HG03520 (cell line): Measurements from ENCODE around the gene CCDC71.

Source experiments
- ATAC-seq: cut with Tn5 transposase; IDR thresholded peaks from one replicate; pipeline ENCODE4 v1.9.1; 2021; ENCODE audit warnings: mild to moderate bottlenecking, moderate library complexity; ENCODE audit not compliant: unreplicated experiment

CCDC71 gene

GRCh38 chr3:49132073-49132436 is 34.1 kb downstream of the CCDC71 start:
- no peak for ATAC-seq

DNA sequence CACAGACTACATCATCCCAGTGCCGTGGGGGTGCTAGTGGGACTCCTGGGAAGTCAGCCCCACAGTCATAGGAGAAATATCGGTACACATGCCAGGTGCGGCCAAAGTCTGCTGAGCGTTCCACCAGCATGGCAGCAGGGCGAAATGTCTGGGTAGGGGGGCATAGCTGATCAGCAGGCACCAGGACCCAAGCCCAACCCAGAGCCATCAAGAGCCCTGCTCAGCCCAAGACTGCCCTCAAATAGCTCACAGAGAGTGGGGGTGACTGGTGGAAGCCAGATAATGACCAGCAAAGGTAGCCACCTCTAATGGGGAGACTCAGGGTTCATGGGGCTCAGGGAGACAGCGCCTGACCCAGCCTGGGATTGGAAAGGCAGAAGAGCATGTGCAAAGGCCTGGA is 34.6 kb downstream of the CCDC71 start:
- ATAC-seq: no peak

DNA sequence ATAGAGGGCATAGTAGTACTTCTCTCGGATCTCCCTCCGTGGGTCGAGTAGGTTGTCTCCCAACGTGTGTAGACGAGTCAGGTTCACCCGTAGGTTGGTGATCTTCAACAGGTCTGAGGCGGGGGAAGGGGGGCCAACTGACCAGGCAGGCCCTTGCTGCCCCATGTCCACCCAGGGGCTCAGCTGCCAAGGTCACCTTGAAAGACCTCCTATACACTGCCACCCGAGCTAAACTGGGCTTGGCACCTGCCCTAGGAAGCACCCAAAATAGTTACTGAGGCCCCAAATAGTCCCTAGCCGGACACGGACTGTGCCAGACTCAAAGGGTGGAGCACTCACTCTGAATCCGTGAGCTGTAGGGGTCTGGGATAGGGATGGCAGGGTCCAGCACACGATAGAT is 35.1 kb downstream of the CCDC71 start:
- ATAC-seq: no peak

- ATAC-seq: no peak
Observed at GRCh38 chr3:49124991-49125670, 41.0 kb downstream of the CCDC71 start.

- ATAC-seq: no peak
Observed at GRCh38 chr3:49124203-49124602, 41.9 kb downstream of the CCDC71 start.

DNA sequence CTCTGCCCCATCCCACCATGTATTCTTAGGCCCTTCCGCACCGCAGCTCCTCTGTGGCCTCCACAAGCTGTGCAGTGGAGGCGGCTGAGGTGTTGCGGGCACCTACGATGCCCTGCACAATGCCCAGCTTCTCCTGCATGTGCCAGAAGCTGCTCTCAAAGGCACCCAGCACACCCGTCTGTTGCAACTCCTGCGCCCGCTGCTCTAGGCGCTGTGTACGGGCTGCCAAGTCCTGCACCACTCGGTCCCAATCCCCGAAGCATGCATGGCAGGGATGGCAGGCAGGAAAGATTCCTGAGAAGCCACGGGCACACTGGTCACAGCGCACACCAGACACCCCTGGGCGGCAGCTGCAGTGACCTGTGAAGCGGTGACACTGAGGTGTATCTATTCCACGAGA is 42.4 kb downstream of the CCDC71 start:
- no peak for ATAC-seq

DNA sequence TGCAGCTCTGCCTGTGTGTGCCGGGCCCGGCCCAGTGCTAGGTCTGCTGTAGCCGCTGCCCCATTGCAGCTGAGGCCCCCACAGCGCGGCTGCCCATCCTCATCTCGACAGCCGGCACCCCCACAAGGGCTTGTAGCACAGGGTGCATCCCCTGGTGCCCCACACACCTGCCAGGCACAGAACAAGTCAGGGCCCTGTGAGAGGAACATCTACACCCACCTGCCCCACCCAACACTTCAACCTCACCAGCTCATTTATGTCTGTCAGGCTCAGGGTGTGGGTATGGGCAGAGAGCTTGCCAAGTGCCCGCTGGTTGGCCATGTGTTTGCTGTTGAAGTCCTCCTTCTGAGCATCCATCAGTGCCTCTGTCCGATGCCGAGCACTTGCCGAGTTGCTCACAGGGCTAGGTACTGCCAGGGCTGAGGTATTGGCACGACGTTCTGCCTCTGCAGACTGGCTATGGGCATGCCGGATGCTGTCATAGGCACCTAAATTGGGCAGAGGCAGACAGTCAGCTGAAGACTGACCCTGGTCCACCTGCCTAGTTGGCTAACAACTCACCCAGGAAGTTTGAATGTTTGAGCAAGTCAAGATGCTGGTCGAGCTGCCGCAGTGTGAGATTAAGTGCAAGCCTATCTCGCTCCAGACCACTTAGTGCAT is 43.1 kb downstream of the CCDC71 start:
- no peak for ATAC-seq

GRCh38 chr3:49122451-49122850 is 43.7 kb downstream of the CCDC71 start:
- ATAC-seq: no peak

DNA sequence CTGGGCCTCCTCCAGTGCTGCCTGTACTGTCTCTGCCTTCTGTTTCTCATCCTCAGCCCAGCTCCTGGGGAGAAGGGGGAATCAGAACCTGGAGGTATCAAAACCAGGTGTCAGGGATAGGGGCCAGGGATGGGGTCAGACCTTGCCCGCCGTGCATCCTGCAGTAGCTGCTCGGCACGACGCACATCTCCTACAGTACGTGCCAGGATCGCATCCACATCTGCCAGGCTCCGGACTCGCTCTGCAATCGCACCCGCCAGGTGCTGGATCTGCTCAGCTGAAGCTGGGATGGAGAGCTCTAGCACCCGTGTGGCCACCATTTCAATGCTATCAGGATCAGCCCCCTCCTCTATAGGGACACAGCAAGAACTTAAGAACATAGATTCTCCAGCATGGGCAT is 44.1 kb downstream of the CCDC71 start:
- no peak for ATAC-seq

DNA sequence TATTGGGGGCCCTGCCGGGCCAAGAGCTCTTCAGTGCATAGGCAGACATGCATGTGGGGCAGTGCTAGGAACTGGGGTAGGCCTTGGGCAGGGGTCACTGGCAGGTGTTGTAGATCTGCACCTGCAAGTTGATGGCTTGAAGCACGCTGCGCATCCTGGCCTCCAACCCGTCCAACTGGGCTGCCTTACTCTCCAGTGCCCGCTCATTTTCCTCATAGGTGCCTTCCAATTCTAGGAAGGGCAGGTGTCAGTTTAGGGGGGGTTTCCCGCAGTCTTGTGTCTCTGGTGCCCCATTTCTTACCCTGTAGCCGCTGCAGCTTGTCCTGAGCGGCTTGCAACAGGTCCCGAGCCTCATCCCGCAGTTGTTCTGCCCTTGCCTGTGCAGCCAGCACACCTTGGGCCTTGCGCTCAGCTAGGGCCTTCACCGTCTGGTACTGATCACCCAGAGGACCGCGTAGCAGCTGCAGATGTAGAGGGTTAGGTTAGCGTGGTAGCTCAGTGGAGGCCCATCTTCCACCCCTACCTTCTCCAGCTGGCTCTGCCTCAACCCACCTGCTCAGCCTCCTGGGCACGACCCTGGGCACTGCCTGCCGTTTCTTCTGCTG is 44.9 kb downstream of the CCDC71 start:
- no peak for ATAC-seq

- ATAC-seq: peak; percentile 78
Observed at GRCh38 chr3:49120438-49121131, 45.5 kb downstream of the CCDC71 start, which contains the start of gene USP19. Gene USP19, minus strand, starts transcription at chr3:49120823. Its CDS starts 1,678 bp downstream, at chr3:49119145.

DNA sequence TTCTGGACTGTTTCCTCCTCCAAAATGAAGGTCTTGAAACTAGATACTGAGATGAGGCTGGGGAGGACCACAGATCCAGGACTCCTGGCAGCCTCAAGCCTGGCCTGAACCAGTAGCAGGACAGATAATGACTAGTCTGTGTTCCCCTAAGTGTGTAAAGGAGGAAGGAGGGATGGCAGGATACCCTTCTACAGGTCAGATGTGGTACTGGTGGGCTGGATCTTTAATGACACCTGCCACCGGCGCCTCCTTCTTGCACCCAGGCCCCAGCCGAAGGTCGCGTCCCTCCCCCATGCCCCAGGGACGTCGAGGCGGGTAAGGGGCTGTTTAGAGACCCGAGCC is 46.1 kb downstream of the CCDC71 start:
- no peak for ATAC-seq

GRCh38 chr3:49119439-49119838 is 46.7 kb downstream of the CCDC71 start:
- ATAC-seq: no peak

- no peak for ATAC-seq
Observed at GRCh38 chr3:49119036-49119435, 47.1 kb downstream of the CCDC71 start.
